SKM-1 (cell line): ENCODE results near the gene DPY19L3.
"Not testable (repeated sequence)": the region's sequence is repeated elsewhere in the genome, so short reads cannot be mapped to it uniquely, and the experiment has no call there.

Source experiments
- DNase-seq: peaks from one replicate; lab custom pipeline; 2025; ENCODE audit not compliant: unreplicated experiment; lab: John Stamatoyannopoulos, UW

DPY19L3 gene

GRCh38 chr19:32396046-32396652 is 9.4 kb upstream of the DPY19L3 start:
- no peak for DNase-seq

GRCh38 chr19:32397671-32398101 is 7.9 kb upstream of the DPY19L3 start:
- DNase-seq = no peak

DNA sequence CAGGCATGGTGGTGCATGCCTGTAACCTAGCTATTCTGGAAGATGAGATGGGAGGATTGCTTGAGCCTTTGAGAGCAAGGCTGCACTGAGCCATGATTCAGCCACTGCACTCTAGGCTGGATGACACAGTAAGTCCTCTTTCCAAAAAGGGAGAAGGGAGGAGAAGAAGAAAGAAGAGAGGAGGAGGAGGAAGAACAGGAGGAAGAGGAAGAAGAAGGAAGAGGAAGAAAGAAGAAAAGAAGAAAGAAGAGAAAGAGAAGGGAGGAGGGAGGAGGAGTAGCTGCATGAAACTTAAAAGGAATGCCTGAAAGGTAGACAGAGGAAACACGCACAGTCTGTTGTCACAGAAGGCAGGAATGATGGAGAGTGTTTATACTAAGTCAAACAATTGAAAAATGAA is 3.6 kb upstream of the DPY19L3 start:
- no peak for DNase-seq

GRCh38 chr19:32403291-32403995 is 2.1 kb upstream of the DPY19L3 start:
- no peak for DNase-seq

- DNase-seq = no peak
These were observed 1.2 kb upstream of the DPY19L3 start for GRCh38 chr19:32404213-32404932.

- no peak for DNase-seq
These were observed 588 bp upstream of the DPY19L3 start for GRCh38 chr19:32404933-32405430.

DNA sequence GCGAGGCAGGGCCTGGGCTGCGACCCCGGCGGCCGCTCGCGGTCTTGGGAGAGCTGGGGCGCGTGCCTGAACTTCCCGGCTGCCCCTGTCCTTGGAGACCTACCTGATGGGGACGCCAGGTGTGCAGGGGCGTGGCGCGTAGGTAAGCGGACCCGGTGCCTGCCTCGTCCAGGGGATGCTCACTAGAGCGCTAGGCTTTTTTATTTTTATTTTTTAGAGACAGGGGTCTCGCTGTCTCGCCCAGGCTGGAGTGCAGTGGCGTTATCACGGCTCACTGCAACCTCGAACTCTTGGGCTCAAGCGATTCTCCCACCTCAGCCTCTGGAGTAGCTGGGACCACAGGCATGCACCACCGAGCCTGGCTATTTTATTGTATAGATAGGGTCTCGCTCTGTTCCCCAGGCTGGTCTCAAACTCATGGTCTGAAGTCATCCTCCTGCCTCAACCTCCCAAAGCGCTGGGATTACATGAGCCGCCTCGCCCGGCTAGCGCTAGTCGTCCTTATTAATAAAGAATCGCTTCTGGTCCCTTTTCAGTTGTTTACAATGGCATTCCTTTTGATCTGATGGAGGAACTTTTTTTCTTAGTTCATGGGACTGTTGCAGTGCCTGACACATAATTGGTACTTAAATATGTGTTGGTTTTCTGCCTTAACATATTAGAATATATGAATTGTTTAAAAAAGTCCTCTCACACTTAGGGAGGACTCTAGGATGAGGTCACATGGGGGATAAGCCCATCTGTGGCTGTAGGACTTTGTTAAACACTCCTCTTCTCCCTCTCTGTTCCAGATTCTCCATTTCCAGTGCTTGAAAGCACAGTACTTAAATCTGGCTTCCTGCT is 812 bp downstream of the DPY19L3 start:
- DNase-seq = no peak

DNA sequence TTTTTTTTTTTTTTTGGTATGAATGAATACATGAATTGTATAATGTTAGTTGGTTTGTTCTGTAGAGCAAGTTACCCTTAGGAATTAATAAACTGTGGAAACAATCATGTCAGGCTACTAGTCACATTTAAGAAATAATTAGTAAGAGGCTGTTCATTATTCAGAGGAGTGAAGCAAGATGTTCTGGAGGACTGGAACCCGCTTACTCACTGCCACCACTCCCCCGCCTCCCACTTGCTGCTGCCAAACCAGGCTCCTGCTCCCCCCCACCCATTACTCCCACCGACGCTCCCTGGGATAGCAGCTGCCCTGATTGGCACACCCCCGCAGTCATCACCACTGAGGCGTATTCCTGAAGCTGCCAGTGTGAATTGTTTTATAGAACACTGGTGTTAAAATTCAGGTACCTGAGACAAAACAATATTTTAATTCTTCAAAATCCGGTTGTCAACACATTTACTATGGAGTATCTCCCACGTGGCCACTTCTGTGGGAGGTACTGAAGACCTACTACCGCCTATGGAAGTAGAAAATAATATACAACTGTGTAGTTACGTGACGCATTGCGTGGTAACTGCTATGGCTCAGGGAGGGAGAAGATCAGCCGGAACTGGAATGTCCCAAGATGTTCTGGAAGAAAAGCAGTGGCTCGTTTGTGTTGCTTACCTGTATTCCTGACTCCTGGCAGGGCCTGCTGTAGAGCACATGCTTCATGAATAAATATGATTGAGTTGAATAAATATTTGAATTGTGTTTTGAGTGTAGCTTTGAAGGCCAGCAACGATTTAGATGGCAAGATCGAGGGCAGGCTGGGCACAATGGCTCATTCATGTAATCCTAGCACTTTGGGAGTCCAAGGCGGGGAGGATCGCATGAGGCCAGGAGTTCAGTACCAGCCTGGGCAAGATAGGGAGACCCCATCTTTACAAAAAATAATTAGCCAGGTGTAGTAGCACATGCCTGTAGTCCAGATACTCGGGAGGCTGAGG is 1.7 kb downstream of the DPY19L3 start:
- no peak for DNase-seq

DNA sequence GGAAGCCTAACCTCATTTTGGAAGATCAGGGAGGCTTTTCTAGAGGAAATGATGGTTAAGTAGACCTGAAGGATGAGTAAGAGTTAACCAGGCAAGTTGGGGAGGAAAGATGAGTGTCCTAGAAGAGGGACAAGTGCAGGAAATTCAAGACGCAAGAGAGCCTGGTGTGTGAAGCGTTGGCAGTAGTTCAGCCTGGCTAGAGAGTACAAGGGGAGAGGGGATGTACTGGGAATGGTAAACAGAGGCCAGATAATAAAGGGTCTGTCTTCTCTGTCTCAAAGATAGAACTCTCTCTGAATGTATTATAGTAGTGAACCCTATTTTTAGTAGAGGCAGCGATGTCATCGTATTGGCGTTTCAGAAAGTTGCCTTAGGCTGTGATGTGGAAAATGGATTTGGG is 9.7 kb downstream of the DPY19L3 start:
- DNase-seq = no peak

GRCh38 chr19:32415669-32416068 is 10.1 kb downstream of the DPY19L3 start:
- no peak for DNase-seq

- no peak for DNase-seq
These were observed 11.3 kb downstream of the DPY19L3 start for GRCh38 chr19:32416749-32417456.

DNA sequence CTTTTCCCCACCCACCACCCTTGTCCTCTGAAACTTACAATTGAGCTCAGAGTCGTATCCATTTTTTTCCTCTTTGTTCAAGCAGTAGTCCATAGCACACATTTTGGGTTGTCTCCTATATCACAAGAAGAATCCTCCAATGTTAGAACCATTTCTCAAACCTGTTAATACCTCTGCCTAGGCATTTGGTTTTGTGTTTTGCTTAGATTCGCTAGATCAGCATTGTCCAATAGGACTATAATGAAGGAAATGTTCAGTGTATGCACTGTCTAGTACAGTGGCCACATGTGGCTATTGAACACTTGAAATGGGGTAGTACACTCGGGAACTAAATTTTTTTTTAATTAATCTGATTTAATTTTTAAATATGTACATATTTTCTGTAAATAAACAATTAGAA is 12.6 kb downstream of the DPY19L3 start:
- DNase-seq = no peak

- DNase-seq = peak; percentile 98
These were observed 16.2 kb downstream of the DPY19L3 start for GRCh38 chr19:32421589-32422361.

GRCh38 chr19:32422435-32422834 is 16.9 kb downstream of the DPY19L3 start:
- no peak for DNase-seq

- not testable (repeated sequence) for DNase-seq
These were observed 18.4 kb downstream of the DPY19L3 start for GRCh38 chr19:32423944-32424343.

GRCh38 chr19:32427536-32427935 is 22.0 kb downstream of the DPY19L3 start:
- no peak for DNase-seq

DNA sequence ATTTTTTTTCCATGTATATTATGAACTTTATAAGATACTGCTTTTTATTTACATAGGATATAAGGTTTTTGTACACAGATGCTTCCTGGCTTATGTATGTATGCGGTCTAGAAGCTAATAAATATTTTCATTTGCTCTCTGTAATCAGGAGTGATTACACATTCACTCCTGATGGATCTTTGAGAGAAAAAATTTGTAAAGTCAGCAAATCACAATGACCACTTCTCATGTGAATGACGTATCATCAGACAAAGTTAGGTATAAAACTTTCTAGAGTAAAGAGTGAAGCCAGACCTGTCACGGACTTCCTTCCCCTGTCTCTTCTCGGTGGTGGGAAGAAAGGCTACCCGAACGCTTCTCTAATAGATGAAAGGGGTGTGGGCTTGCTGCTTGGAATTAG is 31.1 kb downstream of the DPY19L3 start:
- no peak for DNase-seq

- no peak for DNase-seq
These were observed 31.5 kb downstream of the DPY19L3 start for GRCh38 chr19:32437096-32437495.

DNA sequence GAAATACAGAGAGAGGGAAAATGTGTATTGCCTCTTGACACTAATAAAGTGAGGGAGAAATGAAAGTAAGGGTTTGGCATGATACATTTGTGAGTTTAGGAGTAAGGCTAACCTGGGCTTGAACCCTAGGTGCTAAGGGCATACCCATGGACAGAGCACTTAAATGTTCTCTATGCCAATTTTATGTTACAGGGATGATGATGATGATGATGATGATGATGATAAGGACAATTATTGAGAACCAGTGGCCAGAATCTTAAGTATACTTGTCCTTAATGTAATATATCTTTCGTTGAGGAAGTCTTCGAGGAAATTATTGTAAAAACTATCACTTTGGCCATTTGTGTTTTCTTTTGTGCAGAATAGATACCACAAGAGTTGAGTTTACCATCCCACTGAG is 33.2 kb downstream of the DPY19L3 start:
- no peak for DNase-seq
